ENCODE data around the gene GPATCH2L.

DNA sequence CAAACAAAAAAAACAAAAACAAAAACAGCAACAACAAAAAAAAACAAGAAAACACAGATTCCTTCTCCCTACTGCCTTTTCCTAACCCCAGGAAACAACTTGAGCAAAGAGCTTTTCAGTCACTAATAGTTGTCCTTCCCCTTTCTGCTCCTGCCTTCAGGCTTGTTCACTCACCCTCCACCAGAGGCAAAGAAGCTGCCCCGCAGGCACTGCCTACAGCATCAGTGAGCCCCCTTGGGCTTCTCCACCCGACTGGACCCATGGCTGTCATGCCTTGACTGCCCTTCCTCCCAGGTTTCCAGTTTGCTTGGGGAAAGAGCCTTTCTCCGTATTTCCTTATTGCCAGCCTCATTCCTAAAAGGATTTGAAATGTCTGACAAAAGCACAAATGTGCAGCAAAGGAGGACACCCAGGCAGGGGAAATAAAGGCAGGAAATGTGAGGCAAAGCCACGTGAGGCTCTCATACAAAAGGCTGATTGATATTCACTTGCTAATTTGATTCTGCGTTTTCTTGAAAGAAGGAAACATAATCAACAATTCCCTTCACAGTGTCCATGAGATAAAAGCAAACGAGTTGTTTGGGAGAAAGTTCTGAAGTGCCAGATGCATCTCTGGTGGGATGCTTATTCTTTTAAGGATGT lies 85.7 kb downstream of the GPATCH2L start:
- TF ChIP-seq SP1 (IDR thresholded peaks at IDR 0.05) (no peak), SUZ12 (IDR thresholded peaks at IDR 0.05) (no peak), LEF1 (IDR thresholded peaks at IDR 0.05; ENCODE audit: borderline replicate concordance) (no peak), FOXA1 (IDR thresholded peaks at IDR 0.05) (no peak), BHLHE40 (IDR thresholded peaks at IDR 0.05; ENCODE audit: borderline replicate concordance) (no peak), HDGF (IDR thresholded peaks at IDR 0.05; ENCODE audit: borderline replicate concordance) (no peak), FOXK2 (IDR thresholded peaks at IDR 0.05) (no peak)
- TF ChIP-seq, protein P1, sequence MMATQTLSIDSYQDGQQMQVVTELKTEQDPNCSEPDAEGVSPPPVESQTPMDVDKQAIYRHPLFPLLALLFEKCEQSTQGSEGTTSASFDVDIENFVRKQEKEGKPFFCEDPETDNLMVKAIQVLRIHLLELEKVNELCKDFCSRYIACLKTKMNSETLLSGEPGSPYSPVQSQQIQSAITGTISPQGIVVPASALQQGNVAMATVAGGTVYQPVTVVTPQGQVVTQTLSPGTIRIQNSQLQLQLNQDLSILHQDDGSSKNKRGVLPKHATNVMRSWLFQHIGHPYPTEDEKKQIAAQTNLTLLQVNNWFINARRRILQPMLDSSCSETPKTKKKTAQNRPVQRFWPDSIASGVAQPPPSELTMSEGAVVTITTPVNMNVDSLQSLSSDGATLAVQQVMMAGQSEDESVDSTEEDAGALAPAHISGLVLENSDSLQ (IDR thresholded peaks at IDR 0.05): no peak

All from HEK293T (cell line).